ENCODE results near the gene PGLYRP3. TPM values are rescaled to one million over a fixed set of nuclear protein-coding genes. Genes with fewer than 3 reads are reported as not detected.

PGLYRP3 gene
- total and polyA plus RNA-seq, 2 experiments from 2014 or later: not detected

Small RNA genes within 50 kb of the gene (small RNA-seq; reads per million reads assigned to genes)
- gene RNU6-160P: not detected

Other genes starting within 250 kb of the PGLYRP3 start
- gene SPRR2B, start 241.3 kb downstream of the PGLYRP3 start, total RNA-seq: not detected in 2 replicates
- gene SPRR2B, start 241.3 kb downstream of the PGLYRP3 start, polyA plus RNA-seq: not detected in 2 replicates
- gene SPRR2E, start 218.4 kb downstream of the PGLYRP3 start, total RNA-seq: not detected in 2 replicates
- not detected in 2 replicates for gene SPRR2E, start 218.4 kb downstream of the PGLYRP3 start, polyA plus RNA-seq
- 0.80 and 2.5 TPM in 2 replicates for gene SPRR2F, start 199.4 kb downstream of the PGLYRP3 start, total RNA-seq
- gene SPRR2F, start 199.4 kb downstream of the PGLYRP3 start, polyA plus RNA-seq: 26.1 and 42.2 TPM in 2 replicates
- gene SPRR2G, start 162.1 kb downstream of the PGLYRP3 start, total RNA-seq: not detected in 2 replicates
- gene SPRR2G, start 162.1 kb downstream of the PGLYRP3 start, polyA plus RNA-seq: not detected in 2 replicates
- gene LELP1, start 109.5 kb downstream of the PGLYRP3 start, total RNA-seq: not detected in 2 replicates
- gene LELP1, start 109.5 kb downstream of the PGLYRP3 start, polyA plus RNA-seq: not detected in 2 replicates
- gene PRR9, start 95.4 kb downstream of the PGLYRP3 start, total RNA-seq: not detected in 2 replicates
- 0.33 TPM in 1 of 2 replicates, not detected in the other for gene PRR9, start 95.4 kb downstream of the PGLYRP3 start, polyA plus RNA-seq
- gene LORICRIN, start 53.3 kb downstream of the PGLYRP3 start, total RNA-seq: not detected in 2 replicates
- gene LORICRIN, start 53.3 kb downstream of the PGLYRP3 start, polyA plus RNA-seq: not detected in 2 replicates
- not detected in 2 replicates for gene PGLYRP4, start 35.9 kb upstream of the PGLYRP3 start, total RNA-seq
- not detected in 2 replicates for gene PGLYRP4, start 35.9 kb upstream of the PGLYRP3 start, polyA plus RNA-seq
- gene S100A9, start 44.9 kb upstream of the PGLYRP3 start, total RNA-seq: 3.2 and 11.9 TPM in 2 replicates
- 1.9 and 6.4 TPM in 2 replicates for gene S100A9, start 44.9 kb upstream of the PGLYRP3 start, polyA plus RNA-seq
- gene S100A12, start 62.7 kb upstream of the PGLYRP3 start, total RNA-seq: not detected in 2 replicates
- 1.1 TPM in 1 of 2 replicates, not detected in the other for gene S100A12, start 62.7 kb upstream of the PGLYRP3 start, polyA plus RNA-seq
- 0.70 TPM in 1 of 2 replicates, not detected in the other for gene S100A8, start 78.1 kb upstream of the PGLYRP3 start, total RNA-seq
- gene S100A8, start 78.1 kb upstream of the PGLYRP3 start, polyA plus RNA-seq: 0.60 and 2.2 TPM in 2 replicates
- gene S100A7A, start 103.6 kb upstream of the PGLYRP3 start, total RNA-seq: not detected in 2 replicates
- gene S100A7A, start 103.6 kb upstream of the PGLYRP3 start, polyA plus RNA-seq: not detected in 2 replicates
- 0.60 TPM in 1 of 2 replicates, not detected in the other for gene S100A7, start 147.7 kb upstream of the PGLYRP3 start, total RNA-seq
- 1.0 and 2.5 TPM in 2 replicates for gene S100A7, start 147.7 kb upstream of the PGLYRP3 start, polyA plus RNA-seq
- 140 and 173 TPM in 2 replicates for gene S100A6, start 223.0 kb upstream of the PGLYRP3 start, total RNA-seq
- 657 and 701 TPM in 2 replicates for gene S100A6, start 223.0 kb upstream of the PGLYRP3 start, polyA plus RNA-seq
- gene S100A5, start 228.0 kb upstream of the PGLYRP3 start, total RNA-seq: not detected in 2 replicates
- gene S100A5, start 228.0 kb upstream of the PGLYRP3 start, polyA plus RNA-seq: 0.54 and 1.0 TPM in 2 replicates
- gene S100A4, start 232.9 kb upstream of the PGLYRP3 start, total RNA-seq: 64.1 and 101 TPM in 2 replicates
- gene S100A4, start 232.9 kb upstream of the PGLYRP3 start, polyA plus RNA-seq: 116 and 187 TPM in 2 replicates
- 2.6 and 2.7 TPM in 2 replicates for gene S100A3, start 236.3 kb upstream of the PGLYRP3 start, total RNA-seq
- 1.9 and 6.1 TPM in 2 replicates for gene S100A3, start 236.3 kb upstream of the PGLYRP3 start, polyA plus RNA-seq